ENCODE measurements around the gene RNF207.
A peak's percentile ranks its signal among the peaks of the same experiment; 100 is the strongest.

RNF207 gene

GRCh38 chr1:6224718-6225117 is 18.8 kb downstream of the RNF207 start:
- Histone ChIP-seq H3K27me3 (ENCODE audit: control insufficient read depth in 5 of 5, insufficient read depth in 4 of 5, low read length in 5 of 5) (no peaks in the 10 kb centered on the region), H3K4me3 (ENCODE audit: low read depth in 1 of 5, low read length in 5 of 5) (no peak overlapping the region), H3K4me1 (ENCODE audit: control insufficient read depth in 5 of 5, insufficient read depth in 5 of 5, low read length in 5 of 5) (peaks cover 6 to 10% (median 9%) of the 10 kb centered on the region in 5 donors), H3K36me3 (ENCODE audit: control insufficient read depth in 5 of 5, insufficient read depth in 5 of 5, low read length in 5 of 5) (peaks cover 6 to 50% (median 38%) of the 10 kb centered on the region in 5 donors), H3K9me3 (ENCODE audit: control insufficient read depth in 5 of 5, low read length in 5 of 5) (no peaks in the 10 kb centered on the region), H3K27ac (ENCODE audit: low read depth, low read length) (no peak overlapping the region), H3K9ac (ENCODE audit: low read length in 5 of 5) (no peak overlapping the region)

- H3K27ac ChIP-seq (ENCODE audit: low read depth, low read length): no peak overlapping the region
- no peaks in the 10 kb centered on the region for H3K9me3 ChIP-seq (ENCODE audit: control insufficient read depth in 5 of 5, low read length in 5 of 5)
- H3K27me3 ChIP-seq (ENCODE audit: control insufficient read depth in 5 of 5, insufficient read depth in 4 of 5, low read length in 5 of 5): no peaks in the 10 kb centered on the region
- H3K36me3 ChIP-seq (ENCODE audit: control insufficient read depth in 5 of 5, insufficient read depth in 5 of 5, low read length in 5 of 5): peaks cover 6 to 55% (median 42%) of the 10 kb centered on the region in 5 donors
- H3K4me3 ChIP-seq (ENCODE audit: low read depth in 1 of 5, low read length in 5 of 5): no peak overlapping the region
- no peak overlapping the region for H3K9ac ChIP-seq (ENCODE audit: low read length in 5 of 5)
- peaks cover 6 to 10% (median 9%) of the 10 kb centered on the region in 5 donors for H3K4me1 ChIP-seq (ENCODE audit: control insufficient read depth in 5 of 5, insufficient read depth in 5 of 5, low read length in 5 of 5)
These were observed 19.7 kb downstream of the RNF207 start for GRCh38 chr1:6225651-6226050.

- H3K9me3 ChIP-seq (ENCODE audit: control insufficient read depth in 5 of 5, low read length in 5 of 5): no peaks in the 10 kb centered on the region
- peaks cover 6 to 19% (median 13%) of the 10 kb centered on the region in 5 donors for H3K4me1 ChIP-seq (ENCODE audit: control insufficient read depth in 5 of 5, insufficient read depth in 5 of 5, low read length in 5 of 5)
- peaks cover 6 to 35% (median 34%) of the 10 kb centered on the region in 5 donors for H3K36me3 ChIP-seq (ENCODE audit: control insufficient read depth in 5 of 5, insufficient read depth in 5 of 5, low read length in 5 of 5)
- H3K27ac ChIP-seq (ENCODE audit: low read depth, low read length): no peak overlapping the region
- H3K4me3 ChIP-seq (ENCODE audit: low read depth in 1 of 5, low read length in 5 of 5): no peak overlapping the region
- H3K9ac ChIP-seq (ENCODE audit: low read length in 5 of 5): no peak overlapping the region
- no peaks in the 10 kb centered on the region for H3K27me3 ChIP-seq (ENCODE audit: control insufficient read depth in 5 of 5, insufficient read depth in 4 of 5, low read length in 5 of 5)
These were observed 27.5 kb downstream of the RNF207 start for GRCh38 chr1:6233376-6233775.

- Histone ChIP-seq H3K36me3 (ENCODE audit: control insufficient read depth in 5 of 5, insufficient read depth in 5 of 5, low read length in 5 of 5) (peaks cover 6 to 32% (median 28%) of the 10 kb centered on the region in 5 donors), H3K4me3 (ENCODE audit: low read depth in 1 of 5, low read length in 5 of 5) (peak overlapping the region; percentile 45 to 95 (median 82)), H3K4me1 (ENCODE audit: control insufficient read depth in 5 of 5, insufficient read depth in 5 of 5, low read length in 5 of 5) (peaks cover 6 to 19% (median 13%) of the 10 kb centered on the region in 5 donors), H3K9me3 (ENCODE audit: control insufficient read depth in 5 of 5, low read length in 5 of 5) (no peaks in the 10 kb centered on the region), H3K27me3 (ENCODE audit: control insufficient read depth in 5 of 5, insufficient read depth in 4 of 5, low read length in 5 of 5) (peaks cover 6 to 9% (median 7%) of the 10 kb centered on the region in 5 donors), H3K9ac (ENCODE audit: low read length in 5 of 5) (peak overlapping the region in 4 of 5 donors; percentile 81 to 89 (median 82)), H3K27ac (ENCODE audit: low read depth, low read length) (no peak overlapping the region)
These were observed 28.8 kb downstream of the RNF207 start for GRCh38 chr1:6234502-6235295.

- H3K36me3 ChIP-seq (ENCODE audit: control insufficient read depth in 5 of 5, insufficient read depth in 5 of 5, low read length in 5 of 5): peaks cover 6 to 27% (median 24%) of the 10 kb centered on the region in 5 donors
- no peaks in the 10 kb centered on the region for H3K9me3 ChIP-seq (ENCODE audit: control insufficient read depth in 5 of 5, low read length in 5 of 5)
- H3K4me3 ChIP-seq (ENCODE audit: low read depth in 1 of 5, low read length in 5 of 5): peak overlapping the region; percentile 45 to 95 (median 82)
- peaks cover 6 to 19% (median 13%) of the 10 kb centered on the region in 5 donors for H3K4me1 ChIP-seq (ENCODE audit: control insufficient read depth in 5 of 5, insufficient read depth in 5 of 5, low read length in 5 of 5)
- peak overlapping the region in 4 of 5 donors; percentile 81 to 89 (median 82) for H3K9ac ChIP-seq (ENCODE audit: low read length in 5 of 5)
- no peak overlapping the region for H3K27ac ChIP-seq (ENCODE audit: low read depth, low read length)
- H3K27me3 ChIP-seq (ENCODE audit: control insufficient read depth in 5 of 5, insufficient read depth in 4 of 5, low read length in 5 of 5): peaks cover 10 to 15% (median 12%) of the 10 kb centered on the region in 5 donors
These were observed 29.4 kb downstream of the RNF207 start for GRCh38 chr1:6235296-6235677.

GRCh38 chr1:6237093-6237492 is 31.2 kb downstream of the RNF207 start:
- Histone ChIP-seq H3K36me3 (ENCODE audit: control insufficient read depth in 5 of 5, insufficient read depth in 5 of 5, low read length in 5 of 5) (peaks cover 0 to 12% (median 11%) of the 10 kb centered on the region in 5 donors), H3K27me3 (ENCODE audit: control insufficient read depth in 5 of 5, insufficient read depth in 4 of 5, low read length in 5 of 5) (peaks cover 14 to 33% (median 27%) of the 10 kb centered on the region in 5 donors), H3K4me1 (ENCODE audit: control insufficient read depth in 5 of 5, insufficient read depth in 5 of 5, low read length in 5 of 5) (peaks cover 6 to 26% (median 19%) of the 10 kb centered on the region in 5 donors), H3K4me3 (ENCODE audit: low read depth in 1 of 5, low read length in 5 of 5) (no peak overlapping the region), H3K9me3 (ENCODE audit: control insufficient read depth in 5 of 5, low read length in 5 of 5) (no peaks in the 10 kb centered on the region), H3K27ac (ENCODE audit: low read depth, low read length) (no peak overlapping the region), H3K9ac (ENCODE audit: low read length in 5 of 5) (no peak overlapping the region)

GRCh38 chr1:6239213-6239752 is 33.4 kb downstream of the RNF207 start:
- no peak overlapping the region for H3K27ac ChIP-seq (ENCODE audit: low read depth, low read length)
- H3K4me1 ChIP-seq (ENCODE audit: control insufficient read depth in 5 of 5, insufficient read depth in 5 of 5, low read length in 5 of 5): peaks cover 6 to 26% (median 17%) of the 10 kb centered on the region in 5 donors
- H3K9me3 ChIP-seq (ENCODE audit: control insufficient read depth in 5 of 5, low read length in 5 of 5): no peaks in the 10 kb centered on the region
- peaks cover 28 to 48% (median 43%) of the 10 kb centered on the region in 5 donors for H3K27me3 ChIP-seq (ENCODE audit: control insufficient read depth in 5 of 5, insufficient read depth in 4 of 5, low read length in 5 of 5)
- no peaks in the 10 kb centered on the region for H3K36me3 ChIP-seq (ENCODE audit: control insufficient read depth in 5 of 5, insufficient read depth in 5 of 5, low read length in 5 of 5)
- H3K9ac ChIP-seq (ENCODE audit: low read length in 5 of 5): no peak overlapping the region
- no peak overlapping the region for H3K4me3 ChIP-seq (ENCODE audit: low read depth in 1 of 5, low read length in 5 of 5)

- Histone ChIP-seq H3K27me3 (ENCODE audit: control insufficient read depth in 5 of 5, insufficient read depth in 4 of 5, low read length in 5 of 5) (peaks cover 28 to 52% (median 47%) of the 10 kb centered on the region in 5 donors), H3K36me3 (ENCODE audit: control insufficient read depth in 5 of 5, insufficient read depth in 5 of 5, low read length in 5 of 5) (no peaks in the 10 kb centered on the region), H3K27ac (ENCODE audit: low read depth, low read length) (no peak overlapping the region), H3K4me1 (ENCODE audit: control insufficient read depth in 5 of 5, insufficient read depth in 5 of 5, low read length in 5 of 5) (peaks cover 0 to 22% (median 9%) of the 10 kb centered on the region in 5 donors), H3K9me3 (ENCODE audit: control insufficient read depth in 5 of 5, low read length in 5 of 5) (no peaks in the 10 kb centered on the region), H3K9ac (ENCODE audit: low read length in 5 of 5) (no peak overlapping the region), H3K4me3 (ENCODE audit: low read depth in 1 of 5, low read length in 5 of 5) (no peak overlapping the region)
These were observed 34.2 kb downstream of the RNF207 start for GRCh38 chr1:6239950-6240768.

GRCh38 chr1:6241107-6241886 is 35.4 kb downstream of the RNF207 start:
- Histone ChIP-seq H3K4me1 (ENCODE audit: control insufficient read depth in 5 of 5, insufficient read depth in 5 of 5, low read length in 5 of 5) (peaks cover 0 to 26% (median 12%) of the 10 kb centered on the region in 5 donors), H3K27me3 (ENCODE audit: control insufficient read depth in 5 of 5, insufficient read depth in 4 of 5, low read length in 5 of 5) (peaks cover 31 to 59% (median 51%) of the 10 kb centered on the region in 5 donors), H3K4me3 (ENCODE audit: low read depth in 1 of 5, low read length in 5 of 5) (no peak overlapping the region), H3K27ac (ENCODE audit: low read depth, low read length) (no peak overlapping the region), H3K9me3 (ENCODE audit: control insufficient read depth in 5 of 5, low read length in 5 of 5) (no peaks in the 10 kb centered on the region), H3K36me3 (ENCODE audit: control insufficient read depth in 5 of 5, insufficient read depth in 5 of 5, low read length in 5 of 5) (no peaks in the 10 kb centered on the region), H3K9ac (ENCODE audit: low read length in 5 of 5) (no peak overlapping the region)
